H9 (cell line): ENCODE data around the gene ACOX1. TPM values are rescaled to one million over a fixed set of nuclear protein-coding genes. Genes with fewer than 3 reads are reported as not detected.

ENCODE experiments used
- DNase-seq: peaks from one replicate; pipeline ENCODE4 v3.0.0-alpha.2; 2017
- H2AFZ ChIP-seq: one replicate; pipeline ENCODE4 v1.6.1; 2013; ENCODE audit warnings: mild to moderate bottlenecking, low read length, control low read depth, moderate library complexity
- H2AK5ac ChIP-seq: 2 replicates; pipeline ENCODE4 v1.6.1; 2013; ENCODE audit warnings: low read length, control low read depth, mixed read lengths; ENCODE audit not compliant: insufficient read length
- H2BK120ac ChIP-seq: one replicate; pipeline ENCODE4 v1.6.1; 2013; ENCODE audit warnings: low read depth, mild to moderate bottlenecking, low read length, control low read depth, inconsistent platforms; ENCODE audit not compliant: poor library complexity, severe bottlenecking
- H2BK12ac ChIP-seq: 2 replicates; pipeline ENCODE4 v1.6.1; 2013; ENCODE audit warnings: low read length, control low read depth, mixed read lengths, low read depth; ENCODE audit not compliant: insufficient read length
- H2BK15ac ChIP-seq: 2 replicates; pipeline ENCODE4 v1.6.1; 2013; ENCODE audit warnings: low read depth, low read length, control low read depth
- H2BK20ac ChIP-seq: one replicate; pipeline ENCODE4 v1.6.1; 2013; ENCODE audit warnings: low read depth, mild to moderate bottlenecking, low read length, control low read depth, inconsistent platforms; ENCODE audit not compliant: poor library complexity, severe bottlenecking
- H2BK5ac ChIP-seq: 2 replicates; pipeline ENCODE4 v1.6.1; 2013; ENCODE audit warnings: low read length, control low read depth, mixed read lengths; ENCODE audit not compliant: insufficient read length
- H3K14ac ChIP-seq: 2 replicates; pipeline ENCODE4 v1.6.1; 2013; ENCODE audit warnings: low read length, control low read depth; ENCODE audit not compliant: insufficient read depth
- H3K18ac ChIP-seq: 2 replicates; pipeline ENCODE4 v1.6.1; 2013; ENCODE audit warnings: low read depth, mild to moderate bottlenecking, mixed read lengths, low read length, control low read depth; ENCODE audit not compliant: insufficient read length
- H3K23ac ChIP-seq: 2 replicates; pipeline ENCODE4 v1.6.1; 2013; ENCODE audit warnings: low read length, control low read depth, mixed read lengths, low read depth; ENCODE audit not compliant: insufficient read length
- H3K23me2 ChIP-seq: 2 replicates; pipeline ENCODE4 v1.6.1; 2013; ENCODE audit warnings: low read depth, mild to moderate bottlenecking, mixed read lengths, low read length, control low read depth; ENCODE audit not compliant: insufficient read length, poor library complexity, severe bottlenecking
- H3K27ac ChIP-seq: 2 replicates; pipeline ENCODE4 v1.5.1; 2013; ENCODE audit warnings: low read length, control low read depth, mixed read lengths, low read depth; ENCODE audit not compliant: insufficient read length
- H3K27me3 ChIP-seq: 2 replicates; pipeline ENCODE4 v1.6.1; 2013; ENCODE audit warnings: low read length, control low read depth, inconsistent platforms; ENCODE audit not compliant: insufficient read depth
- H3K4ac ChIP-seq: 2 replicates; pipeline ENCODE4 v1.6.1; 2013; ENCODE audit warnings: low read depth, mild to moderate bottlenecking, control low read depth, inconsistent platforms, low read length, moderate library complexity
- H3K4me1 ChIP-seq: 2 replicates; pipeline ENCODE4 v1.6.1; 2013; ENCODE audit warnings: low read length, control low read depth, inconsistent platforms; ENCODE audit not compliant: insufficient read depth
- H3K4me2 ChIP-seq: 2 replicates; pipeline ENCODE4 v1.6.1; 2013; ENCODE audit warnings: low read length, control low read depth, mixed read lengths; ENCODE audit not compliant: insufficient read length, insufficient read depth
- H3K56ac ChIP-seq: 2 replicates; pipeline ENCODE4 v1.6.1; 2013; ENCODE audit warnings: low read depth, mild to moderate bottlenecking, mixed read lengths, low read length, control low read depth; ENCODE audit not compliant: insufficient read length
- H3K79me1 ChIP-seq: 2 replicates; pipeline ENCODE4 v1.6.1; 2013; ENCODE audit warnings: low read depth, mild to moderate bottlenecking, moderate library complexity, low read length, control low read depth, inconsistent platforms; ENCODE audit not compliant: insufficient read depth, poor library complexity, severe bottlenecking
- H3K79me2 ChIP-seq: 2 replicates; pipeline ENCODE4 v1.6.1; 2013; ENCODE audit warnings: low read length, control low read depth, inconsistent platforms; ENCODE audit not compliant: insufficient read depth
- H3K9ac ChIP-seq: 2 replicates; pipeline ENCODE4 v1.6.1; 2013; ENCODE audit warnings: low read length, control low read depth, mixed read lengths; ENCODE audit not compliant: insufficient read length; ENCODE audit errors: extremely low read depth
- H3K9me3 ChIP-seq: one replicate; pipeline ENCODE4 v1.6.1; 2013; ENCODE audit warnings: low read depth, low read length, inconsistent platforms; ENCODE audit not compliant: control insufficient read depth
- H3T11ph ChIP-seq: one replicate; pipeline ENCODE4 v1.6.1; 2013; ENCODE audit warnings: mild to moderate bottlenecking, low read length, control low read depth, inconsistent platforms
- H4K20me1 ChIP-seq: one replicate; pipeline ENCODE4 v1.6.1; 2013; ENCODE audit not compliant: control insufficient read depth, insufficient read length, insufficient read depth
- H4K5ac ChIP-seq: 2 replicates; pipeline ENCODE4 v1.6.1; 2013; ENCODE audit warnings: low read depth, mild to moderate bottlenecking, mixed read lengths, low read length, control low read depth; ENCODE audit not compliant: insufficient read length
- H4K8ac ChIP-seq: replicated peaks from 2 replicates; pipeline ENCODE4 v1.6.1; 2013; ENCODE audit warnings: low read length, control low read depth, mixed read lengths, low read depth; ENCODE audit not compliant: insufficient read length
- H4K91ac ChIP-seq: 2 replicates; pipeline ENCODE4 v1.6.1; 2013; ENCODE audit warnings: low read depth, mild to moderate bottlenecking, moderate library complexity, mixed read lengths, low read length, control low read depth; ENCODE audit not compliant: insufficient read length
- H3K27ac Mint-ChIP-seq, 3 experiments: 2 replicates in 2 of 3; 3 replicates in 1 of 3; pipeline ENCODE4 v1.8.0; 2020 to 2021; ENCODE audit warnings: mixed read lengths in 3 of 3, mild to moderate bottlenecking in 1 of 3, moderate library complexity in 1 of 3
- H3K27me3 Mint-ChIP-seq: 2 replicates; pipeline ENCODE4 v1.8.0; 2021; ENCODE audit warnings: low read depth, mild to moderate bottlenecking, moderate library complexity, mixed read lengths
- H3K36me3 Mint-ChIP-seq, 3 experiments: 2 replicates in 2 of 3; 3 replicates in 1 of 3; pipeline ENCODE4 v1.8.0; 2020 to 2021; ENCODE audit warnings: low read depth in 3 of 3, mixed read lengths in 3 of 3; ENCODE audit not compliant: insufficient read depth in 1 of 3
- H3K4me1 Mint-ChIP-seq, 2 experiments: 2 replicates each; pipeline ENCODE4 v1.8.0; 2020; ENCODE audit warnings: mixed read lengths in 2 of 2
- H3K4me3 Mint-ChIP-seq, 2 experiments: 2 replicates in 1 of 2; 3 replicates in 1 of 2; pipeline ENCODE4 v1.8.0; 2020 to 2021; ENCODE audit warnings: mild to moderate bottlenecking in 2 of 2, mixed read lengths in 2 of 2, moderate library complexity in 1 of 2
- H3K9me3 Mint-ChIP-seq, 2 experiments: 2 replicates in 1 of 2; 3 replicates in 1 of 2; pipeline ENCODE4 v1.8.0; 2020; ENCODE audit warnings: mild to moderate bottlenecking in 2 of 2, mixed read lengths in 2 of 2, moderate library complexity in 1 of 2
- WGBS: extraction: QIAGEN DNeasy Blood & Tissue Kit; methylation state at CpG from one replicate; pipeline ENCODE4 v1.1.7; 2013; ENCODE audit warnings: missing lambda C conversion rate, low lambda C conversion rate, mixed read lengths; ENCODE audit not compliant: insufficient read length; ENCODE audit errors: extremely low coverage; 5-methylcytosine and 5-hydroxymethylcytosine counted together
- total RNA-seq: library from RNA; stranded (reverse); gene quantifications from 2 replicates; pipeline ENCODE4 v1.2.1, GENCODE V29; 2021
- TF ChIP-seq, protein P1 (sequence below): fragments of 200-600 bp; sonication (generic); conservative IDR thresholded peaks from 3 replicates; pipeline ENCODE4 v1.8.0; 2021; ENCODE audit warnings: antibody characterized with exemption, mild to moderate bottlenecking

Gene ACOX1
- total RNA-seq, 1 experiment from 2014 or later = 27.4 TPM

GRCh38 chr17:75943491-75943890 lies 35.5 kb downstream of the ACOX1 start:
- no peaks in the 10 kb centered on the region for H3K79me1 ChIP-seq
- H4K8ac ChIP-seq = no peak overlapping the region
- no peak overlapping the region for H3K4me2 ChIP-seq
- no peak overlapping the region for H4K5ac ChIP-seq
- H2BK15ac ChIP-seq = no peak overlapping the region
- no peak for DNase-seq
- TF ChIP-seq, protein P1, sequence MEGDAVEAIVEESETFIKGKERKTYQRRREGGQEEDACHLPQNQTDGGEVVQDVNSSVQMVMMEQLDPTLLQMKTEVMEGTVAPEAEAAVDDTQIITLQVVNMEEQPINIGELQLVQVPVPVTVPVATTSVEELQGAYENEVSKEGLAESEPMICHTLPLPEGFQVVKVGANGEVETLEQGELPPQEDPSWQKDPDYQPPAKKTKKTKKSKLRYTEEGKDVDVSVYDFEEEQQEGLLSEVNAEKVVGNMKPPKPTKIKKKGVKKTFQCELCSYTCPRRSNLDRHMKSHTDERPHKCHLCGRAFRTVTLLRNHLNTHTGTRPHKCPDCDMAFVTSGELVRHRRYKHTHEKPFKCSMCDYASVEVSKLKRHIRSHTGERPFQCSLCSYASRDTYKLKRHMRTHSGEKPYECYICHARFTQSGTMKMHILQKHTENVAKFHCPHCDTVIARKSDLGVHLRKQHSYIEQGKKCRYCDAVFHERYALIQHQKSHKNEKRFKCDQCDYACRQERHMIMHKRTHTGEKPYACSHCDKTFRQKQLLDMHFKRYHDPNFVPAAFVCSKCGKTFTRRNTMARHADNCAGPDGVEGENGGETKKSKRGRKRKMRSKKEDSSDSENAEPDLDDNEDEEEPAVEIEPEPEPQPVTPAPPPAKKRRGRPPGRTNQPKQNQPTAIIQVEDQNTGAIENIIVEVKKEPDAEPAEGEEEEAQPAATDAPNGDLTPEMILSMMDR = no peak
- H2BK20ac ChIP-seq = no peak overlapping the region
- no peak overlapping the region for H3K18ac ChIP-seq
- no peak overlapping the region for H3K4me3 Mint-ChIP-seq
- no peaks in the 10 kb centered on the region for H4K20me1 ChIP-seq
- no CpG with 5 or more reads among the region's 1 CpG for whole genome bisulfite sequencing
- H3K27me3 Mint-ChIP-seq = no peaks in the 10 kb centered on the region
- H3K23ac ChIP-seq = no peak overlapping the region
- peaks cover 3 to 25% (median 16%) of the 10 kb centered on the region in 3 experiments; a peak in 6 of 7 replicates for H3K36me3 Mint-ChIP-seq
- no peak overlapping the region for H3K9ac ChIP-seq
- H3K4ac ChIP-seq = no peak overlapping the region
- no peak overlapping the region for H2AFZ ChIP-seq
- H2BK5ac ChIP-seq = no peak overlapping the region
- no peak overlapping the region for H3T11ph ChIP-seq
- H3K56ac ChIP-seq = no peak overlapping the region
- no peaks in the 10 kb centered on the region for H3K23me2 ChIP-seq
- H3K4me1 Mint-ChIP-seq = peaks cover 12 to 15% of the 10 kb centered on the region in 2 experiments
- H2BK12ac ChIP-seq = no peak overlapping the region
- no peaks in the 10 kb centered on the region for H3K79me2 ChIP-seq
- no peaks in the 10 kb centered on the region; a peak in 1 of 5 replicates for H3K9me3 Mint-ChIP-seq
- no peaks in the 10 kb centered on the region for H3K9me3 ChIP-seq
- H2AK5ac ChIP-seq = no peak overlapping the region
- H2BK120ac ChIP-seq = no peak overlapping the region
- no peak overlapping the region for H3K27ac ChIP-seq
- no peaks in the 10 kb centered on the region for H3K27me3 ChIP-seq
- H3K14ac ChIP-seq = no peak overlapping the region
- no peak overlapping the region for H3K27ac Mint-ChIP-seq
- no peak overlapping the region for H4K91ac ChIP-seq
- H3K4me1 ChIP-seq = no peaks in the 10 kb centered on the region
